Trophoblast cell (in vitro differentiated cells and primary cell): ENCODE results near the gene GRK1.

Experiments used
- DNase-seq, 2 donors: peaks; one replicate each; pipeline ENCODE4 v3.0.0-alpha.2; 2016
- H2AFZ ChIP-seq: 2 replicates; pipeline ENCODE4 v1.6.1; 2013; ENCODE audit warnings: low read length, moderate library complexity, mild to moderate bottlenecking; ENCODE audit not compliant: insufficient read depth, poor library complexity
- H2AK5ac ChIP-seq: 2 replicates; pipeline ENCODE4 v1.6.1; 2013; ENCODE audit warnings: mild to moderate bottlenecking, low read length
- H2BK120ac ChIP-seq: 2 replicates; pipeline ENCODE4 v1.6.1; 2013; ENCODE audit warnings: low read length, mild to moderate bottlenecking, moderate library complexity; ENCODE audit not compliant: insufficient read depth, poor library complexity
- H2BK12ac ChIP-seq: 2 replicates; pipeline ENCODE4 v1.6.1; 2013; ENCODE audit warnings: mild to moderate bottlenecking, low read length, moderate library complexity
- H2BK5ac ChIP-seq: 2 replicates; pipeline ENCODE4 v1.6.1; 2013; ENCODE audit warnings: low read length, low read depth, moderate library complexity, mild to moderate bottlenecking; ENCODE audit not compliant: poor library complexity
- H3K14ac ChIP-seq: 2 replicates; pipeline ENCODE4 v1.6.1; 2013; ENCODE audit warnings: mild to moderate bottlenecking, low read length
- H3K18ac ChIP-seq: 2 replicates; pipeline ENCODE4 v1.6.1; 2013; ENCODE audit warnings: mild to moderate bottlenecking, low read length
- H3K23ac ChIP-seq: 2 replicates; pipeline ENCODE4 v1.6.1; 2013; ENCODE audit warnings: low read length
- H3K27ac ChIP-seq: 2 replicates; pipeline ENCODE4 v1.5.1; 2013; ENCODE audit warnings: low read depth, mild to moderate bottlenecking, inconsistent platforms, low read length, moderate library complexity
- H3K27me3 ChIP-seq: 2 replicates; pipeline ENCODE4 v1.6.1; 2013; ENCODE audit warnings: inconsistent platforms, mild to moderate bottlenecking, low read length, moderate library complexity; ENCODE audit not compliant: insufficient read depth
- H3K36me3 ChIP-seq, 2 experiments: 1 replicate in 1 of 2; 2 replicates in 1 of 2; pipeline ENCODE4 v1.6.1; 2013; ENCODE audit warnings: low read length in 2 of 2, mild to moderate bottlenecking in 2 of 2, moderate library complexity in 1 of 2; ENCODE audit not compliant: insufficient read depth in 2 of 2, control insufficient read depth in 1 of 2
- H3K4ac ChIP-seq: 2 replicates; pipeline ENCODE4 v1.6.1; 2013; ENCODE audit warnings: low read depth, mild to moderate bottlenecking, low read length, moderate library complexity
- H3K4me1 ChIP-seq, 2 experiments: 1 replicate in 1 of 2; 2 replicates in 1 of 2; pipeline ENCODE4 v1.6.1; 2013; ENCODE audit warnings: low read length in 2 of 2, mild to moderate bottlenecking in 2 of 2, moderate library complexity in 1 of 2; ENCODE audit not compliant: insufficient read depth in 2 of 2, control insufficient read depth in 1 of 2
- H3K4me2 ChIP-seq: 2 replicates; pipeline ENCODE4 v1.6.1; 2013; ENCODE audit warnings: inconsistent platforms, mild to moderate bottlenecking, low read length, moderate library complexity
- H3K4me3 ChIP-seq: 2 replicates; pipeline ENCODE4 v1.5.1; 2013; ENCODE audit warnings: mild to moderate bottlenecking, low read depth, low read length, inconsistent platforms
- H3K79me1 ChIP-seq: one replicate; pipeline ENCODE4 v1.6.1; 2013; ENCODE audit warnings: low read length
- H3K79me2 ChIP-seq: 2 replicates; pipeline ENCODE4 v1.6.1; 2013; ENCODE audit warnings: low read length, mild to moderate bottlenecking; ENCODE audit not compliant: control insufficient read depth, insufficient read depth, poor library complexity
- H3K9ac ChIP-seq: 2 replicates; pipeline ENCODE4 v1.6.1; 2013; ENCODE audit warnings: mild to moderate bottlenecking, low read length
- H3K9me3 ChIP-seq: 2 replicates; pipeline ENCODE4 v1.6.1; 2013; ENCODE audit warnings: low read depth, mild to moderate bottlenecking, control low read depth, inconsistent platforms, low read length; ENCODE audit not compliant: insufficient read depth
- H4K12ac ChIP-seq: 2 replicates; pipeline ENCODE4 v1.6.1; 2013; ENCODE audit warnings: low read depth, mild to moderate bottlenecking, low read length, moderate library complexity
- H4K8ac ChIP-seq: 2 replicates; pipeline ENCODE4 v1.6.1; 2013; ENCODE audit warnings: low read depth, mild to moderate bottlenecking, low read length, moderate library complexity
- H4K91ac ChIP-seq: one replicate; pipeline ENCODE4 v1.6.1; 2013; ENCODE audit warnings: low read depth, mild to moderate bottlenecking, low read length, moderate library complexity
- WGBS: extraction: QIAGEN DNeasy Blood & Tissue Kit; methylation state at CpG from one replicate; pipeline ENCODE4 v1.1.7; 2013; ENCODE audit warnings: missing lambda C conversion rate; ENCODE audit not compliant: insufficient read length, insufficient coverage; ENCODE audit errors: extremely low coverage; 5-methylcytosine and 5-hydroxymethylcytosine counted together

Gene GRK1

GRCh38 chr13:113769106-113769505 is 102.1 kb downstream of the GRK1 start:
- H3K4ac ChIP-seq, result no peak overlapping the region
- no peak overlapping the region for H3K4me3 ChIP-seq

GRCh38 chr13:113769881-113770280 is 102.9 kb downstream of the GRK1 start:
- no peak overlapping the region for H2BK5ac ChIP-seq
- H3K4ac ChIP-seq, result no peak overlapping the region
- no peak overlapping the region for H2AFZ ChIP-seq
- no peak overlapping the region for H3K14ac ChIP-seq
- H3K18ac ChIP-seq, result no peak overlapping the region
- no peaks in the 10 kb centered on the region for H3K79me1 ChIP-seq
- no peaks in the 10 kb centered on the region for H3K79me2 ChIP-seq
- no CpG with 5 or more reads among the region's 13 CpGs for WGBS
- H4K91ac ChIP-seq, result no peak overlapping the region
- DNase-seq, result no peak
- no peak overlapping the region for H4K8ac ChIP-seq
- H3K4me3 ChIP-seq, result no peak overlapping the region
- no peaks in the 10 kb centered on the region for H3K36me3 ChIP-seq
- no peak overlapping the region for H2AK5ac ChIP-seq
- H3K4me2 ChIP-seq, result no peak overlapping the region
- H3K27me3 ChIP-seq, result no peaks in the 10 kb centered on the region
- H3K9ac ChIP-seq, result no peak overlapping the region
- H4K12ac ChIP-seq, result no peak overlapping the region
- H3K4me1 ChIP-seq, result no peaks in the 10 kb centered on the region
- H3K27ac ChIP-seq, result no peak overlapping the region
- H2BK120ac ChIP-seq, result no peak overlapping the region
- H3K23ac ChIP-seq, result no peak overlapping the region
- H2BK12ac ChIP-seq, result no peak overlapping the region
- H3K9me3 ChIP-seq, result peaks cover 3% of the 10 kb centered on the region

More at GRCh38 chr13:113769106-113769505, 102.1 kb downstream of the GRK1 start:
- H3K27ac ChIP-seq, result no peak overlapping the region
- H3K79me2 ChIP-seq, result no peaks in the 10 kb centered on the region
- H4K8ac ChIP-seq, result no peak overlapping the region
- DNase-seq, result no peak
- H2AK5ac ChIP-seq, result no peak overlapping the region
- H3K18ac ChIP-seq, result no peak overlapping the region
- H3K4me2 ChIP-seq, result no peak overlapping the region
- no peak overlapping the region for H2BK5ac ChIP-seq
- H3K79me1 ChIP-seq, result no peaks in the 10 kb centered on the region
- H3K23ac ChIP-seq, result no peak overlapping the region
- no peak overlapping the region for H3K9ac ChIP-seq
- H4K91ac ChIP-seq, result no peak overlapping the region
- H2BK120ac ChIP-seq, result no peak overlapping the region
- H4K12ac ChIP-seq, result no peak overlapping the region
- H2BK12ac ChIP-seq, result no peak overlapping the region
- no peaks in the 10 kb centered on the region for H3K4me1 ChIP-seq
- H3K27me3 ChIP-seq, result no peaks in the 10 kb centered on the region
- peaks cover 1% of the 10 kb centered on the region for H3K9me3 ChIP-seq
- no CpG with 5 or more reads among the region's 5 CpGs for WGBS
- no peak overlapping the region for H2AFZ ChIP-seq
- H3K14ac ChIP-seq, result no peak overlapping the region
- no peaks in the 10 kb centered on the region for H3K36me3 ChIP-seq

GRCh38 chr13:113770441-113770840 is 103.4 kb downstream of the GRK1 start:
- no peaks in the 10 kb centered on the region for H3K79me1 ChIP-seq
- H3K9me3 ChIP-seq, result peaks cover 3% of the 10 kb centered on the region
- no peak for DNase-seq
- H4K12ac ChIP-seq, result no peak overlapping the region
- H3K4me1 ChIP-seq, result no peaks in the 10 kb centered on the region
- H3K14ac ChIP-seq, result no peak overlapping the region
- no peak overlapping the region for H3K27ac ChIP-seq
- H2BK120ac ChIP-seq, result no peak overlapping the region
- H2AFZ ChIP-seq, result no peak overlapping the region
- no peak overlapping the region for H2BK12ac ChIP-seq
- no peak overlapping the region for H2BK5ac ChIP-seq
- no peak overlapping the region for H3K23ac ChIP-seq
- H3K27me3 ChIP-seq, result no peaks in the 10 kb centered on the region
- H3K79me2 ChIP-seq, result no peaks in the 10 kb centered on the region
- H3K4ac ChIP-seq, result no peak overlapping the region
- no peak overlapping the region for H4K8ac ChIP-seq
- H3K9ac ChIP-seq, result no peak overlapping the region
- no peak overlapping the region for H3K4me3 ChIP-seq
- no peaks in the 10 kb centered on the region for H3K36me3 ChIP-seq
- no peak overlapping the region for H3K4me2 ChIP-seq
- H2AK5ac ChIP-seq, result no peak overlapping the region
- no peak overlapping the region for H3K18ac ChIP-seq
- no peak overlapping the region for H4K91ac ChIP-seq
- WGBS, result no CpG with 5 or more reads among the region's 8 CpGs

- peaks cover 3% of the 10 kb centered on the region for H3K9me3 ChIP-seq
- no peaks in the 10 kb centered on the region for H3K36me3 ChIP-seq
- H3K4me3 ChIP-seq, result no peak overlapping the region
- no CpG with 5 or more reads among the region's 5 CpGs for WGBS
- H3K4me1 ChIP-seq, result no peaks in the 10 kb centered on the region
- no peak overlapping the region for H3K9ac ChIP-seq
- H3K4me2 ChIP-seq, result no peak overlapping the region
- H2AK5ac ChIP-seq, result no peak overlapping the region
- no peak overlapping the region for H4K8ac ChIP-seq
- no peak overlapping the region for H3K14ac ChIP-seq
- H3K4ac ChIP-seq, result no peak overlapping the region
- H3K27ac ChIP-seq, result no peak overlapping the region
- H3K79me1 ChIP-seq, result no peaks in the 10 kb centered on the region
- H3K18ac ChIP-seq, result no peak overlapping the region
- no peak for DNase-seq
- no peaks in the 10 kb centered on the region for H3K79me2 ChIP-seq
- no peaks in the 10 kb centered on the region for H3K27me3 ChIP-seq
- H2AFZ ChIP-seq, result no peak overlapping the region
- H2BK12ac ChIP-seq, result no peak overlapping the region
- H4K91ac ChIP-seq, result no peak overlapping the region
- no peak overlapping the region for H4K12ac ChIP-seq
- H3K23ac ChIP-seq, result no peak overlapping the region
- no peak overlapping the region for H2BK120ac ChIP-seq
- no peak overlapping the region for H2BK5ac ChIP-seq
These were observed 103.9 kb downstream of the GRK1 start for GRCh38 chr13:113770937-113771336.
